Measurements from ENCODE around the gene POC1A. TPM values are rescaled to one million over a fixed set of nuclear protein-coding genes. Genes with fewer than 3 reads are reported as not detected.

POC1A gene
- total and polyA plus RNA-seq, 2 of the 8 experiments (the other 6 are each of a cell fraction or from before 2014, with no cell fraction given), result 35.7 to 39.2 TPM

- H2BK5ac ChIP-seq (ENCODE audit: low read depth, low read length), result peak overlapping the region; percentile 44; the same call in 1 of the 2 replicates
- H3K14ac ChIP-seq (ENCODE audit: insufficient read length), result no peak overlapping the region
- H3K27me3 ChIP-seq (replicated peaks in 1 of 4; ENCODE audit: control insufficient read depth in 3 of 4, extremely low read depth in 1 of 4, insufficient read depth in 3 of 4, low read length in 3 of 4), result no peaks in the 10 kb centered on the region; a peak in 2 of 7 replicates
- no peak overlapping the region for H3K4ac ChIP-seq (replicated peaks; ENCODE audit: insufficient read length, low read depth, low read length)
- peak overlapping the region; percentile 9; the same call in 1 of the 2 replicates for H2BK12ac ChIP-seq (ENCODE audit: low read depth, low read length)
- FAIRE-seq (no peak), DNase-seq (ENCODE audit: low read depth in 1 of 2, low spot score in 2 of 2) (no peak)
- H2AFZ ChIP-seq (ENCODE audit: low read length), result no peak overlapping the region
- H4K5ac ChIP-seq (ENCODE audit: insufficient read length, low read depth, low read length), result no peak overlapping the region
- H3K4me3 ChIP-seq (ENCODE audit: extremely low read depth in 1 of 4, insufficient read depth in 2 of 4, low read depth in 3 of 4, low read length in 4 of 4), result no peak overlapping the region
- H4K20me1 ChIP-seq (replicated peaks in 1 of 2; ENCODE audit: control insufficient read depth in 1 of 2, insufficient read depth in 2 of 2, low read length in 2 of 2), result no peaks in the 10 kb centered on the region
- no peaks in the 10 kb centered on the region for H3K23me2 ChIP-seq (ENCODE audit: low read depth, low read length)
- no peak overlapping the region for H2BK20ac ChIP-seq (ENCODE audit: low read length)
- no peak overlapping the region for H3K18ac ChIP-seq (ENCODE audit: extremely low read depth, low read length)
- no peaks in the 10 kb centered on the region for H3K36me3 ChIP-seq (ENCODE audit: control insufficient read depth in 2 of 4, insufficient read depth in 4 of 4, low read length in 3 of 4)
- peaks cover 0 to 5% (median 0%) of the 10 kb centered on the region in 4 experiments; a peak in 1 of 7 replicates for H3K4me1 ChIP-seq (replicated peaks in 1 of 4; ENCODE audit: control insufficient read depth in 3 of 4, insufficient read depth in 4 of 4, low read length in 3 of 4)
- H4K91ac ChIP-seq (replicated peaks; ENCODE audit: insufficient read length, low read length), result no peak overlapping the region
- H3K4me2 ChIP-seq (ENCODE audit: insufficient read depth in 1 of 2, low read depth in 2 of 2, low read length in 2 of 2), result no peak overlapping the region
- 87% methylated on average over 9 of the region's 9 CpGs; no CpG with 5 or more reads in 1 of the 2 experiments for WGBS, 2 experiments (ENCODE audit: extremely low coverage in 1 of 2, insufficient coverage in 1 of 2, insufficient read length in 1 of 2, insufficient replicate concordance in 2 of 2, low coverage in 1 of 2, low lambda C conversion rate in 2 of 2, missing lambda C conversion rate in 1 of 2)
- H4K8ac ChIP-seq (ENCODE audit: extremely low read depth, insufficient read depth, low read length), result peak overlapping the region; percentile 16; the same call in 1 of the 2 replicates
- no peak overlapping the region for H3K9ac ChIP-seq (replicated peaks in 1 of 4; ENCODE audit: extremely low read depth in 1 of 4, low read depth in 3 of 4, low read length in 3 of 4)
- H3K79me2 ChIP-seq (ENCODE audit: control insufficient read depth in 1 of 2, insufficient read depth in 2 of 2, low read length in 2 of 2), result no peaks in the 10 kb centered on the region
- H3K56ac ChIP-seq (replicated peaks; ENCODE audit: insufficient read length, low read depth, low read length), result no peak overlapping the region
- H3K27ac ChIP-seq (ENCODE audit: low read depth, low read length), result no peak overlapping the region
- POLR2A ChIA-PET (ENCODE audit: partially characterized antibody), result interaction anchor here (0.8 to 1.6 kb wide), 4 partner anchors 10 to 179 kb away, joined by 3 to 4 read pairs (median 4); partner anchors contain the start of gene RPL29
- TF ChIP-seq NANOG (IDR thresholded peaks at IDR 0.05; ENCODE audit: insufficient read depth, low read depth, low read length, poor library complexity, severe bottlenecking) (no peak), POLR2AphosphoS5 (IDR thresholded peaks at IDR 0.05; ENCODE audit: low read depth, low read length) (no peak), SUZ12 (IDR thresholded peaks at IDR 0.05; ENCODE audit: low read length) (no peak), ZNF274 (IDR thresholded peaks at IDR 0.05; ENCODE audit: borderline replicate concordance, extremely low read depth, low read length) (no peak)
- no peaks in the 10 kb centered on the region for H3K79me1 ChIP-seq (ENCODE audit: low read depth, low read length)
- no peak overlapping the region for H3K23ac ChIP-seq (ENCODE audit: insufficient read length)
- H2AK5ac ChIP-seq (ENCODE audit: low read depth, low read length), result no peak overlapping the region
- H3K9me3 ChIP-seq (ENCODE audit: insufficient read depth in 2 of 2, low read depth in 1 of 2, low read length in 1 of 2), result no peaks in the 10 kb centered on the region
- H2BK15ac ChIP-seq (ENCODE audit: low read length), result no peak overlapping the region
- CTCF ChIA-PET (ENCODE audit: partially characterized antibody), result interaction anchor here (0.8 to 1.3 kb wide), 5 partner anchors 11 to 165 kb away, joined by 3 to 4 read pairs (median 3); no protein-coding TSS in a partner anchor
- H2BK120ac ChIP-seq (replicated peaks; ENCODE audit: low read depth, low read length), result no peak overlapping the region
Measured at GRCh38 chr3:52174896-52175295, 20.7 kb upstream of the POC1A start.

Measured in H1 (cell line).